ENCODE measurements around the gene FCHSD2. TPM values are rescaled to one million over a fixed set of nuclear protein-coding genes. Genes with fewer than 3 reads are reported as not detected.
A peak's percentile ranks its signal among the peaks of the same experiment; 100 is the strongest.
"Not testable (repeated sequence)": the region's sequence is repeated elsewhere in the genome, so short reads cannot be mapped to it uniquely, and the experiment has no call there.

Gene FCHSD2
- total RNA-seq, 1 donor from 2014 or later = 42.5 TPM

DNA sequence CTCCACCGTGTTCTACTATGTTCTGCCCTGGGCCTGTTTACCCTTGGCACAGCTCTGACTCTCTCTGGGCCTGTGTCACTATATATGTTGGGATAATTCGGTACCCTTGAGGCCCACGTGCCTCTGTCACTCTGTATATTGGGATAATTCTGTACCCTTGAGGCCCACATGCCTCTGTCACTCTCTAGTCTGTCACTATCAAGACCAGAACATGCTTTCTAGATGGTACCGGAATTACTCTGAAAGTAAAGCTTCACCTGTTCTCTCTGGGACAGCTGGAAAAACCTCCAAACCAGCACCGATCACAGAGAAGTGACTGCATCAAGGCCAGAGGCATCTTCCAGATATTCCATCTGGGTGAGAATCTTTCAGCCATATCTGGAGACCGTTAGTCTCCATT, 9.3 kb upstream of the FCHSD2 start:
- DNase-seq (ENCODE audit: low spot score) = no peak

DNA sequence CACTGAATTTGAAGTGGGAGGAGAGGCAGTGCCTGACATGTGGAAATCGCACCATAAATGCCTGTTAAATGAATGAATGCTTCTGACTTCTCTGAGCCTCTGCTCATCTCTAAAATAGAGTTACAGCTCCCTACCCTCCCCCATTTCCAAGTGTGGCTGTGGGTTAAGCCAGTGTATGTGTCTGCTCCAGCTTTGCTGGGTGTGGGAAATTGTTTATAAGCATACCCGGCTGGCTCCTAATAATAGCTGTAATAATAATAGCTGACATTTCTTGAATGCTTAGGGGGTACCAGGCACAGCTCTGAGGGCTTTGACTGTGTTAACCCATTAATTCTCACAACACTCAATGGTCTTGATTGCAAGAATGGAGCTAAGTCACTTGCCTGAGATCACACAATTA, 7.0 kb upstream of the FCHSD2 start:
- no peak for DNase-seq (ENCODE audit: low spot score)

DNA sequence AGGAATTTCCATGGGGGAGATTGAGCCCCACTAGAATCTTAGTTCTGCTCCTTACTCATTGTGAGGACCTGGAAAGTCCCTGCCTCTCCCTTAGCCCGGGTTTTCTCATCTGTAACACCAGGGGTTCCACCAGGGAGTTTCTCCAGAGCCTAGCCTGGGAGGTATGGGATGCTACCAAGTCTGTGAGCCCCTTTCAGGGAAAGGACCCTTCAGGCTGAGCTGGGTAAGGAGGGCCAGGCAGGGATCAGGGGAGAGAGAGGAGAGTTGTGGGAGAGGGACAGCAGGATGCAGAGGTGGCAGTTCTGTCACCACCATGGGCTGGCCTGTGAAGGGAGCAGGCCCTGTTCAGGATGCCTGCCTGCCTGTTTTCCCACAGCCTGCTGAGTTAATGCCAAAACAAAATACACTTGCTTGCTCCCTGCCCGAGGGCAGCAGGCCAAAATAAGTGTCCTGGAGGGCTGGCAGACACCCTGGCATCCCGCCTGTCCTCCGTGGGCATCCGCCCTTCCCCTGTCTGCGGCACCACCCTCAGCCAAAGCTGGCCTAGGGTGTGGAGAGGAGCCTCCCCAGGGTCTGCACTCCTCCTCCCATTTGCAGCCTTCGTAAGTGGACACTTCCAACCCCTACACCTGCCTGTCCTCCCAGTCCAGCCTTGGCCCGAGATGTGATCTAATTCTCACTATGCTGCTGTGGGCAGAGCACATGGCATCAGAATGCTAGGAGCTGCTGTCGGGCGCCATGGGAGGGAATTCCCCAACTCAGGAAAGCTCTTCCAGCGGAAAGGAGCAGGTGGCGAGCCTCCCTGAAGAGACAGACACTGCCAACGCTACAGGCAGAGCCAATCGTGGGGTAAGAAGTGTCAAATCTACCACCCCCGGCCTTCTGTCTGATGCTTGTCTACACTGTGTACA, 5.9 kb upstream of the FCHSD2 start:
- DNase-seq (ENCODE audit: low spot score) = no peak

DNA sequence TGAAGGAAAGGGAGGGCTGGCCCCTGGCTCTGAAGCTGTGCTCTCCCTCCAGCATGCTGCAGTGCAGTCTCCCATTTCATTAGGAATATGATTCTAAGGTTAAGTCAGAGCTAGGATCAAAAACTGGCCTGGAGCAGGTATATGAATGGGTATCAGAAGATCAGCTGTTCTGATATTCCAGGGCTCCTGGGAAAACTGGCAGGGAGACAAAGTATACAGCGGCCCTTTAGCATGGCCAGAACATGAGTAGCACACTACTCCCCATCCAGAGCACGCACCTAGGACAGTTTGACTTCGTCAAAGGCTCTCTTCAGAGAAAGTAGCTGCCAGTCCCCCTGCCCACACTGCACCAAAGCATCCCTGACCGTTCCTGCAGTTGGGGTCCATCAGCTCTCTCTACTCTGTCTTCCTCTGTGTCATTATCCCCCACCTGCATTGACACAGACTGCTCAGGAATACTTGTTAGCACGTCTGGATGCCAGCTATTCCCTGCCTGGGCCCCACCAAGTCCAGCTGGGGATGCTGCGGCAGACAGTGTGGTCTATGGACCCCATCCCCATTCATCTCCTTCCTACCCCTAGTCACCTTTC, 4.0 kb upstream of the FCHSD2 start:
- DNase-seq (ENCODE audit: low spot score) = no peak

DNA sequence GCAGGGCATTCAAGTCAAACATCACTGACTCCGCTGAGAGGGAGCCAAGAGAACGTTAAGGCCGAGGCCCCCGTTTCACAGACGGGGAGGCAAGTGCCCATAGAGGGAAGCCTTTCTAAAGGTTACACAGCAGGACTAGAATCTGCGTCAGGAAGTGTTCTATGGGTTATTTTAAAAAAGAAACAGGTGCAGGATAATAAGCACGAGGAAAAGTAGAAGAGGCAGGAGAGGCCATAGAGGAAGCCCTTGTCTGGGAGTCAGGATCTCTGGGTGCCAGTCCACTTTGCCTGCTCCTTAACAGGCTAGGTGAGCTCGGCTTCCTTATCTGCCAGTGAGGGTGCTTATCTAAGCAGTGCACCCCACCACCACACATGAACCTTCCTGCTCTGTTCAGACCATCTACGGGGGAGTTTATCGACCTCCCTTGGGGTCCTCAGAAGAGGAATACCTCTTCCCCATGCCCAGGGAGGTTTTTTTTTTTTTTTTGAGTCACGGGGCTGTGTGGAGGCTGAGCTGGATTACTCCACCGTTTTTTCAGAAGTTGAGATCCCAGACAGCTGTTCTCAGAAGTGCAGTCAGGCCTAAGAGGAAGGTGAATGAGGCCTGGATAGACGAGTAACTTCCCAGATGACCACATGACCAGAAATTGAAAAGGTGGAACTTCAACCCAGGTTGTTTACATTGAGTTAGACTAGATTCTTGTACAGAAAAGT, 1.2 kb upstream of the FCHSD2 start:
- no peak for DNase-seq (ENCODE audit: low spot score)

DNA sequence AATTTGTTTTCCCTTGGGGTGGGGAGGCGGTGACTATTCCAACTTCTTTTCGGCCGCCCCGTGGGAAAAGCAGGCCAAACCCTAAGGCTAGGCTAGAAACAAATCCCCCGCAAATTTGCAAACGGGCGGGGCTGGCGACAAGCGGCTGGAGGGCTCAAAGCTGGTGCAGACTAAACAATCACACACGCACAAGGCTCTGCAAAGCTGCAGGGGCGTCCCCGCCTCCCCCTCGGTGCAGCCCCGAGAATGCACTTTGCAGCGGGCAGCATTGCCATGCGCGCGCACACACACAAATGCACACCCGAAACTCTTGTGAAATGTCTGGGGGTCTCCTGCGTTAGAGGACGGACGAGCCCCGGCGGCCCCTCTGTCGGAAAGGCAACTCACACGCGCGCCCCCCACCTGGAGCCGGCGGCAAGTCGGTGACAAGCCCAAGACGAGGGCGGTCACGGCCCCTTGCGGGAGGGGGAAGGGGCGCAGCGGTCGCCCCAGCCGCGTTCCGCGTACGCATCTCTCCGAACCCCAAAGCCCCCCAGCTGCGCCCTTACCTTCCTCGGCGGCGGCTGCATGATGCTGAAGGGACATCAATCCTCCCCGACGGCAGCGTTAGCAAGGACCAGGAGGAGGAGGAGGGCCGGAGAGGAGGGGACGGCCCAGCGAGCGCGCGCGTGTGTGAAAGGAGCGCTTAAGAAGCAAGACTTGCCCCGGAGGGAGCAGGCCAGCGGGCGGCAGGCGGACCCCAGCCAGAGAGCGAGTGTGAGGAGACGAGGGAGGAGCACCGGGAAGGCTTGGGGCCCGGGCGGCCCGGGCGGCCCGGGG, 600 bp downstream of the FCHSD2 start:
- peak; percentile 77 for DNase-seq (ENCODE audit: low spot score)

DNA sequence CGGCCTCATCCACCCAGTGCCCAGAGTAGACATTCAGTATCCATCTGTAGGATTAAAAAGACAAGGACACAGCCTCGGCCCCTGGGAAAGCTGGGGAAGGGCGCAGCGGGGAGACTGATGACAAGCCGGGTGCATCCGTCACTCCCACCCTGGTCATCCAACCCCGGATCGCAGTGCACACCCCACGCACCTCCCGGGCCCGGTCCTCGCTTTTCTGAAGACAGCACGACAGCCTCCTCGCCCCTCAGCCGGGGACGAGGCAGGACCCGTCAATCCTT, 1.1 kb downstream of the FCHSD2 start:
- DNase-seq (ENCODE audit: low spot score) = no peak

DNA sequence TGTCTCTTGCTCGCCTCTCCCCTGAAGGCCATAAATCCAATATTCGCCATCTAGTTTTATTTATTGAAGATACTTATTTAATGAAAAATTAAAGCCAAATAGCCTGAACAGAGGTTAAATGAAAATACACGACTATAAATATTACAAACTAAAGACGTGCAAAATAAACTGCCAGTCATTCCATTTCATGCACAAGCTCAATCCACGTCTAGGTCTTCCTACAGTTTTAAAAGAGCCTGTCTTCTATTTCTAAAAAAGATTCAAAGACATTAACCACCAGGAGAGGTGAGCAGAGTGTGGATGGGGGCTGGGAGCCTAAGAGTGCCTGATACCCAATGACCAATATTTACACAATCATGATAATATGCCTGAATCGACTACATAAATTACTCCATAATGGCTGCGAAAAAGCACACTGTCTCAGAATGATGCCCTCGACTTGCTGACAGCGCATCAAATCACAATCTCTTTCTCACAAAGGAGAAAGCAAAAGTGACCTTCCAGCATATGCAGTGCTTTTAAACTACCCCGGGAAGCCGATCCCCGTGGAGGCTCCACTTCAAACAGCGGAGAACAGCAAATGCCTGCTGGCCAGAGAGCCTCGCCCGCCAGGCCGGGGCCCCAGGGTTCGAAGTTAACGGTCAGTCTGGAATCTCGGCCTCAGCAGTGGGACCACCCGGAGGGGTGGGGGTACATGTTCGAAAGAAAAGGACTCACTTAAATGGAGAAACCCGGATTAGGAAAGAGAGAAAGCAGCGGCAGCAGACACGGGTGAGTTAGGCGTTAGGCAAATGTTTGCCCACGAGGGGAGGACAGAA, 1.7 kb downstream of the FCHSD2 start:
- no peak for DNase-seq (ENCODE audit: low spot score)

DNA sequence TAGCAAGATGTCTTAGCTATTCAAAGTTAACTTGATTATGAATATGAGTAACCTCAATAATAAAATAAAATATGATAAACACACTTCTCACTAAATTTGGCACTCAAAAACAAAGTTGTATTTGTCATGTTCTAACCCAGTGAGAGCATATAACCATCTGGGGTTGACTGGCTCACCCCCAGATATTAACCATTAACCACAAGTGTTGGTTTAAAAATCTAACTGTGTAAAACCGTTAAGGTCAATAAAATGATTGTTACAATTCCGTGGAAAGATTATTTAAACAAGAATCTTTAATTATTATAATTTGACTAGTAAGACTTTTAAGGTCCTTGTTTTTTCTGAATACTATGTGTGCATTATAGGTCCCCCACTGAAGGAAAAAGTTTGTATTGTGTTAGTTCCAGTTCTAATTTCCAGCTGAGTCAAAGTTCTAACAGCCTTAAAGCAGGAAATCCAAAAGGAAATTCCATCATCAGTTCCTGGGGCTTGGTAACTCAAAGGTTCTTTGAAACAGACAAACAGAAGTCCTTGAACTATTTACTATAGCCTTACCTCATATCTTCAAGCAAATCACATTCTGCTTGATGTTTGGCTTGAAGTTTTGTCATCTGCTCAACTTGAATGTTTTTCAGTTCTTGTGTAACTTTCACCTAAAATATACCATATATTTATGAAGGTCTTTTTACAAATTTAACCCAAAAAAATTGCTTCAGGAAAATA, 2.5 kb downstream of the FCHSD2 start:
- DNase-seq (ENCODE audit: low spot score) = no peak

DNA sequence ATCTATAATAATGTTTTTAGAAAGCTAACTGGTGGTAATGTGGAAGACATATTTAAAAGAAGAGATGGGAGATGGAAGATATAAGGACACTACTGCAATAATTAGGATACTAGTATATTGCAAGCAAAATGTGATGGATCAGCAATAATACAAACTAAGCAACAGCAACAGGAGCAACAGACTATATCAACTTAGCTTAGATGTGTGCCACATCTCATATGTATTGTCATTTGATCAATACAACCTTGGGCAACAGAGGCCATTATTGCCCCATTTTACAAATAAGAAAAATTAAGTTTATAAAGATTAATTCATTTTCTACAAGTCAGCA, 4.2 kb downstream of the FCHSD2 start:
- DNase-seq (ENCODE audit: low spot score) = no peak

DNA sequence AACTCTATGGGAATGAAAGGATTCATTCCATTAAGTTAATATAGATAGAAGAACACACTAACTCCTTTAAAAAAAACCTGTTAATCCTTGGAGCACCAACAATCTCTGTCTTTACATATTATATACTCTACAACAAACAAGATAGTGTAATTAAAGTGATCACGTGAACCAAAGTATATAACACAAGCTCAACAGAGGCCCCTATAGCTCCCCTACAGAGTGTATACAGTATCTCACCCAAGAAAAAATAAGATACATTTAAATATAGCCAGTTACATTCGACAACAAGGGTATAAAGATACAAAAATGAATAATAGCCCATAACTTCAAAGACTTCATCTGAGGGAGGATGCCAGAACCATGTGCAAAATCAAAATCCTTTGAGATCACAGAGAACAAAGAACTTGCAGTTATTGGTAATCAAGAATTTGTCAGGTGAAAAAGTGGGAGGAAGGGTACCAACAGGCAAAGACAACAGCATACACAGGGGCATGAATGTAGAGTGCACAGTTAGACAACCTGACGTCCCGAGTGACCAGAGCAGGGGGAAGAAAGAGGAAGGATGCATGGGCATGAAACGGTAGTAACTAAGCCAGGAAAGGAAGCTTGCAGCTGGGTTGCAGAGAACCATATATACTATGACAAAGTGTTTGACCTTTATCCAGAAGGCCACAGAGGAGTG, 4.7 kb downstream of the FCHSD2 start:
- DNase-seq (ENCODE audit: low spot score) = no peak

DNA sequence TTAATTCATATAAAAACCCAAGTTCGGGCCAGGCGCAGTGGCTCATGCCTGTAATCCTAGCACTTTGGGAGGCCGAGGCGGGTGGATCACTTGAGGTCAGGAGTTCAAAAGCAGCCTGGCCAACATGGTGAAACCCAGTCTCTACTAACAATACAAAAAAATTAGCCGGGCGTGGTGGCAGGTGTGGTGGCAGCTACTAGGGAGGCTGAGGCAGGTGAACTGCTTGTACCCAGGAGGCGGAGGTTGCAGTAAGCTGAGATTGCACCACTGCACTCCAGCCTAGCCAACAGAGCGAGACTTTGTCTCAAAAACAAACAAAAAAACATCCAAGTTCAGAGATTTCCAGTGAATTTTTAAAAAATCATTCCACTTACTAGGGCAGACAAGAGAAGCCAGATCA, 5.4 kb downstream of the FCHSD2 start:
- DNase-seq (ENCODE audit: low spot score) = not testable (repeated sequence)

DNA sequence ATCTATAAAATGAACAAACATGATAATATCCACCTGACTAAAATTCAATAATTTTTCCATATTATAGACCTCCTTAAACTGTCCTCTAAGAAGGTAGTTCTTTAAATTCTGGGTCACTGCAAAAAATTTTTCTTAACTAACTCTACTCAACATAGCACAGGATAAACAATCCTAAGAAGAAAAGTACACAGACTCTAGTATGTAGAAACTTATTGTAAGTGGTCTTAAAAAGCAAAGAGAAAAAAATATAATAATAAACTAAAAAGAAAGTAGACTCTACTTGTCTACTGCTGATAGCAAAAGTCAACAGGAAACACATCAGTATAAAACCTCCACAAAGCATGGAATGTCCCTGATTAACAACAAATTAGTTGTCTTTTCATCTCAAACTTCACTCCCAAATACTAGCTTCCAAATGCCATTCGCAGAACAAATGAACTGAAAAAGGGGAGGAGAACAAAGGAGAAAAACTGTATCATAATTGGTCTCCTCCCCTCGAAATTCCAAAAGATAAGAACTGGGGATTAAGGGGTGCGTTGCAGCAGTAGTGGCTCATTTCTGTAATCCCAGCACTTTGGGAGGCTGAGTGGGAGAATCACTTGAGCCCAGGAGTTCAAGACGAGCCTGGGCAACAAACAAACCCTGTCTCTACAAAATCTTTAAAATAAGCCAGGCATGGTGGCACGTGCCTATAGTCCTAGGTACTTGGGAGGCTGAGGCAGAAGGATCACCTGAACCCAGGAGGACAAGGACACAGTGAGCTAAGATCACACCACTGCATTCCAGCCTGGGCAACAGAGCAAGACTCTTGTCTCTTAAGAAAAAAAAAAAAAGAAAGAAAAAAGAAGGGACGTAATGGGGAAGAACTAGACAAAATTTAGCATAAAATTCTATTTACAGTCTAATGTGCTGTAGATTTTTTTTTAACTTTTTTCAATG, 6.5 kb downstream of the FCHSD2 start:
- DNase-seq (ENCODE audit: low spot score) = no peak

DNA sequence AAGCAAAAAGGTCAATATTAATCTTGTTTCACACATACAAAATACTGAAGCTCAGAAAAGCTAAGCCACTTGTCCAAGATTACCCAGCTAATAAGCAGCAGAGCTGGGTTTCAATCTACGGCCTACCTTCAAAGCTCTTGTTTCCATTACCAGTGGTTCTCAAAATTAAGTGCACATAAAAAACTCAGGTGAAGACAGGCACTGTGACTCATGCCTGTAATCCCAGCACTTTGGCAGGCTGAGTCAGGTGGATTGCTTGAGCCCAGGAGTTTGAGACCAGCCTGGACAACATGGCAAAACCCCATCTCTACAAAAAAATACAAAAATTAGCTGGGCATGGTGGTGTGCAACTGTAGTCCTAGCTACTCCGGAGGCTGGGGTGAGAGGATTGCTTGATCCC, 9.8 kb downstream of the FCHSD2 start:
- not testable (repeated sequence) for DNase-seq (ENCODE audit: low spot score)

DNA sequence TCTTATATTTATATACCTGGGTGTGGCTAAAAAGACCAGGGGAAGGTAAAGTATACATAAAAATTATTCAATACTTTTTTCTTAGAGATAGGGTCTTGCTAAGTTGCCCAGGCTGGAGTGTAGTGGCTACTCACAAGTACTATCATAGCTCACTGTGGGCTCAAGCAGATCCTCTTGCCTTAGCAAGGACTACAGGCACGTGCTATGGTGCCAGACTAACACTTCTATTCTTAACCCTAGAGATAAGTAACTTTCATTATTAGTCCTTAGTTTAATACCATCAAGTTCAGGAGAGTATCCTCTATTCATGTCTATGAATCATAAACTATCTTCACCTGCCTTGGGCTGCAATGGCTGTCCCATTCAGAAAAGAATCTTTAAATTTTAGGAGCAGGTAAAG, 11.9 kb downstream of the FCHSD2 start:
- DNase-seq (ENCODE audit: low spot score) = no peak

DNA sequence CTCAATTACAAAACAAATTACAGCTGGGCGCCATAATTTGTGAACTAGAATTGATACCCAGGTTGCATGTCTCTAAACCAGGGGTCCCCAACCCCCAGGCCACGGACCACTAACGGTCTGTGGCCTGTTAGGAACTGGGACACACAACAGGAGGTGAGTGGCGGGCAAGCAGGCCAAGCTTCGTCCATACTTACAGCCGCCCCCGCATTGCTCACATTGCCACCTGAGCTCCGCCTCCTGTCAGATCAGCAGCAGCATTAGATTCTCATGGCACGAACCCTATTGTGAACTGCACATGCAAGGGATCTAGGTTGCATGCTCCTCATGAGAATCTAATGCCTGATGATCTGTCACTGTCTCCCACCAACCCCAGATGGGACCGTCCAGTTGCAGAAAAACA, 12.9 kb downstream of the FCHSD2 start:
- DNase-seq (ENCODE audit: low spot score) = no peak

DNA sequence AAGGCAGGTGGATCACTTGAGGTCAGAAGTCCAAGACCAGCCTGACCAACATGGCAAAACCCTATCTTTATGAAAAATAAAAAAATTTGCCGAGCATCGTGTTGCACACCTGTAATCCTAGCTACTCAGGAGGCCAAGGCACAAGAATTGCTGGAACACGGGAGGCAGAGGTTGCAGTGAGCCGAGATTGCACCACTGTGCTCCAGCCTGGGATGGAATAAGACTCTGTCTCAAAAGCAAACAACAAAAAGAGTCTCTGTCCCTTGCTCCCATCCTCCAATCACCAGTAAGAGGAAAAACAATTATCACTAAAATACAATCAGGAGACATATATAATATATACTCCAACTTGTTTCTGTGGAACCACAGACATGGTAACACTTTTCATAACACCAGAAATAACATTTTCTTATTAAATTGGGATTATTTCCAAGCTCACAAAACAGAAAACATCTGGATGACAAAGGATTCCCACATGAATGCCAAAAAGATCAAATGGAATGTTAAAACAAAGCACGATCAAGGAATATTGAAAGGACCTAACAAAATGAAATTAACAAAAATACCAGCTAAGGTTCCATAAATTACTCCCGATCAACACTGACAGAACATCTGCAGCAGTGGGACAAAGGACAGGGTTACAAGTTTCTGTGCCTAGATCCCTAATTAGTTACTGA, 15.2 kb downstream of the FCHSD2 start:
- DNase-seq (ENCODE audit: low spot score) = no peak

DNA sequence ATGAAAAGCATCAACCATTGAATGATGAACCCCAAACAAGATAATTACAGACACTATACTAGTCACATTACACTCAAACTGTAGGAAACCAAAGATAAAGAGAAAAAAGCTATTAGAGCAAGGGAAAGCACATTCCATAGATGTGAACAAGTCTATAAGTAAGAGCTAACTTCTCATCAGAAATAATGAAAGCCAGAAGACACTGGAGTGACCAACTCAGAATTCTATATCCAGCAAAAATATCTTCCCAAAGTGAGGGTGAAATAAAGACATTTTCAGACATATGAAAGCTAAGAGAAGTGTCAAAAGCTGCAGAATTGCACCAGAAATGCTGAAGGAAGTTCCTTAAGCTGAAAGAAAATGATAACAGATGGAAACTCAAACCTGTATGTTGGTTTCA, 17.3 kb downstream of the FCHSD2 start:
- DNase-seq (ENCODE audit: low spot score) = no peak

Data from ureter (tissue), 1 donor.